Right lobe of liver (tissue), 4 donors: ENCODE data around the gene PARP8.

Experiments used
- CTCF ChIP-seq, 4 donors: fragments of 200-600 bp in 3 of 4; fragments of 450-650 bp in 1 of 4; IDR thresholded peaks; one replicate each; pipeline versions ENCODE4 v1.5.1 to v1.8.0; 2016 to 2022; ENCODE audit warnings: antibody characterized with exemption in 4 of 4, mild to moderate bottlenecking in 2 of 4
- POLR2A ChIP-seq: fragments of 450-650 bp; IDR thresholded peaks from one replicate; pipeline ENCODE4 v1.6.1; 2017; ENCODE audit warnings: antibody characterized with exemption, mild to moderate bottlenecking
- donor health status: DM: no; HTN: no; CAD: no.
- donor health status: DM: no; HTN: no; CAD: no.
- donor health status: DM: no; HTN: yes; CAD: no.

- no peak for TF ChIP-seq CTCF (IDR thresholded peaks at IDR 0.05)
- TF ChIP-seq POLR2A: no peak
Observed at GRCh38 chr5:50744776-50745175, 78.3 kb downstream of the PARP8 start.
